ENCODE measurements around the gene MAD1L1. TPM values are rescaled to one million over a fixed set of nuclear protein-coding genes. Genes with fewer than 3 reads are reported as not detected.

MAD1L1 gene
- total and polyA plus RNA-seq, 2 of the 13 experiments (the other 11 are each of a cell fraction or from before 2014, with no cell fraction given), result 17.4 to 64.7 TPM

- TF ChIP-seq, protein P1, sequence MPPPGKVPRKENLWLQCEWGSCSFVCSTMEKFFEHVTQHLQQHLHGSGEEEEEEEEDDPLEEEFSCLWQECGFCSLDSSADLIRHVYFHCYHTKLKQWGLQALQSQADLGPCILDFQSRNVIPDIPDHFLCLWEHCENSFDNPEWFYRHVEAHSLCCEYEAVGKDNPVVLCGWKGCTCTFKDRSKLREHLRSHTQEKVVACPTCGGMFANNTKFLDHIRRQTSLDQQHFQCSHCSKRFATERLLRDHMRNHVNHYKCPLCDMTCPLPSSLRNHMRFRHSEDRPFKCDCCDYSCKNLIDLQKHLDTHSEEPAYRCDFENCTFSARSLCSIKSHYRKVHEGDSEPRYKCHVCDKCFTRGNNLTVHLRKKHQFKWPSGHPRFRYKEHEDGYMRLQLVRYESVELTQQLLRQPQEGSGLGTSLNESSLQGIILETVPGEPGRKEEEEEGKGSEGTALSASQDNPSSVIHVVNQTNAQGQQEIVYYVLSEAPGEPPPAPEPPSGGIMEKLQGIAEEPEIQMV (CRISPR knock-in tag; IDR thresholded peaks at IDR 0.05; ENCODE audit: low read depth), result no peak
- TF ChIP-seq ZNF446 (CRISPR knock-in tag; IDR thresholded peaks at IDR 0.05) (no peak), ZNF30 (CRISPR knock-in tag; IDR thresholded peaks at IDR 0.05) (no peak)
These were observed 260.6 kb downstream of the MAD1L1 start (continued) for GRCh38 chr7:1971946-1972654.

DNA sequence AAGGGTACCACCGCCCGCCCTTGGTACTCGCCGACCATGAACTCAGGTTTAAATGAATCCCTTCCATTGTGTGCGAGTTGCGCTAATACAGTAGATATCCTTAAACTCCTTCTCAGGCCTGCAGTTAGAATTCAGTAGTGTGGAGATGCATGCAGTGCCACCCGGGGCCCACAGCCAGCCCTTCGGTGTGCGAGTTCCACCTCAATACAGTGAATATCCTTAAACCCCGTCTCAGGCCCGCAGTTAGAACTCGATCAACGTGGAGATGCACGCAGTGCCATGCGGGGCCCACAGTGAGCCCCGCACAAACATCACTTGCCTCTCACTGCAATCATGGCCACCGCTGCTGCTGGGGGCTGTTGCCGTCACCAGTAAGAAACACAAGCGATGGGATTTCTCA, 261.9 kb downstream of the MAD1L1 start:
- Histone ChIP-seq H3K27me3 (ENCODE audit: control insufficient read depth in 1 of 2, insufficient read depth in 2 of 2, low read length in 2 of 2) (no peaks in the 10 kb centered on the region), H2AFZ (ENCODE audit: low read length) (no peak overlapping the region), H3K9ac (ENCODE audit: insufficient read depth, low read depth, low read length) (no peak overlapping the region), H3K27ac (ENCODE audit: extremely low read length, insufficient read depth, low read length) (no peak overlapping the region), H3K4me1 (ENCODE audit: insufficient read depth, low read length) (no peaks in the 10 kb centered on the region), H3K4me3 (replicated peaks in 1 of 3; ENCODE audit: insufficient read depth in 1 of 3, low read depth in 2 of 3, low read length in 3 of 3) (no peak overlapping the region), H3K9me3 (ENCODE audit: low read length) (no peaks in the 10 kb centered on the region), H3K36me3 (replicated peaks in 1 of 2; ENCODE audit: control insufficient read depth in 1 of 2, insufficient read depth in 2 of 2, low read length in 2 of 2) (peaks cover 3 to 24% of the 10 kb centered on the region in 2 experiments; a peak in 3 of 5 replicates), H3K79me2 (ENCODE audit: insufficient read depth, low read length) (no peaks in the 10 kb centered on the region), H3K4me2 (ENCODE audit: low read depth, low read length) (no peak overlapping the region), H4K20me1 (ENCODE audit: insufficient read depth, low read length) (no peaks in the 10 kb centered on the region)
- ChIA-PET CTCF (ENCODE audit: low intra/inter-chr PET ratio, low total read pairs) (no interaction called here), POLR2A (no interaction called here)
- DNase-seq (ENCODE audit: low spot score) (no peak), FAIRE-seq (no peak), ATAC-seq (no peak)
- intact Hi-C loops (cut with micrococcal nuclease; ENCODE audit: unreplicated experiment), result no loop called here
- 97% methylated on average over 17 of the region's 19 CpGs for WGBS (ENCODE audit: low lambda C conversion rate)
- no TSS peak for BruUV-seq (replicated peaks)
- in situ Hi-C loops (cut with HindIII; ENCODE audit: extremely low pct_ligation_motif_present, low pct_unique_long_range_greater_than_20kb), result no loop called here
- TF ChIP-seq MYNN (CRISPR knock-in tag; IDR thresholded peaks at IDR 0.05; ENCODE audit: low read depth), result no peak
- no peak for TF ChIP-seq FLYWCH1 (CRISPR knock-in tag; IDR thresholded peaks at IDR 0.05)
- TF ChIP-seq BRCA1 (CRISPR knock-in tag; IDR thresholded peaks at IDR 0.05), result no peak
- no peak for TF ChIP-seq ZNF530 (CRISPR knock-in tag; IDR thresholded peaks at IDR 0.05; ENCODE audit: low read depth)
- TF ChIP-seq SMAD9 (CRISPR knock-in tag; IDR thresholded peaks at IDR 0.05), result no peak
- TF ChIP-seq MEF2D (CRISPR knock-in tag; IDR thresholded peaks at IDR 0.05), result no peak
- no peak for TF ChIP-seq SATB2 (CRISPR knock-in tag; IDR thresholded peaks at IDR 0.05)
- TF ChIP-seq TCF7 (IDR thresholded peaks at IDR 0.05; ENCODE audit: low read depth), result no peak
- TF ChIP-seq THYN1 (CRISPR knock-in tag; IDR thresholded peaks at IDR 0.05; ENCODE audit: borderline replicate concordance, low read depth), result no peak
- no peak for TF ChIP-seq THRA (CRISPR knock-in tag; IDR thresholded peaks at IDR 0.05; ENCODE audit: borderline replicate concordance)
- TF ChIP-seq XBP1 (CRISPR knock-in tag; IDR thresholded peaks at IDR 0.05), result no peak
- TF ChIP-seq CHCHD3 (CRISPR knock-in tag; IDR thresholded peaks at IDR 0.05), result no peak
- no peak for TF ChIP-seq ZMYM3 (CRISPR knock-in tag; IDR thresholded peaks at IDR 0.05)

Data from HepG2 (cell line).